Type B pancreatic cell (in vitro differentiated cells): ENCODE data around the gene SLC9A8. TPM values are rescaled to one million over a fixed set of nuclear protein-coding genes. Genes with fewer than 3 reads are reported as not detected.

Experiments
- DNase-seq: peaks from one replicate; pipeline ENCODE4 v3.0.0; 2021; ENCODE audit warnings: mixed read lengths; ENCODE audit not compliant: unreplicated experiment; ENCODE audit errors: extremely low spot score
- H3K27ac Mint-ChIP-seq: 2 replicates; pipeline ENCODE4 v1.8.0; 2021; ENCODE audit warnings: mild to moderate bottlenecking, mixed read lengths
- H3K27me3 Mint-ChIP-seq: 2 replicates; pipeline ENCODE4 v1.8.0; 2021; ENCODE audit warnings: mixed read lengths
- H3K36me3 Mint-ChIP-seq: 2 replicates; pipeline ENCODE4 v1.8.0; 2021; ENCODE audit warnings: mixed read lengths
- H3K4me1 Mint-ChIP-seq: one replicate; pipeline ENCODE4 v1.8.0; 2021; ENCODE audit warnings: mixed read lengths; ENCODE audit not compliant: unreplicated experiment
- H3K4me3 Mint-ChIP-seq: 2 replicates; pipeline ENCODE4 v1.8.0; 2021; ENCODE audit warnings: mild to moderate bottlenecking, mixed read lengths
- H3K9me3 Mint-ChIP-seq: 2 replicates; pipeline ENCODE4 v1.8.0; 2021; ENCODE audit warnings: mixed read lengths
- total RNA-seq: library from RNA; stranded (reverse); gene quantifications from 2 replicates; pipeline ENCODE4 v1.2.1, GENCODE V29; 2021; ENCODE audit warnings: low replicate concordance
- TF ChIP-seq, protein P1 (sequence below): fragments of 200-600 bp; sonication (generic); conservative IDR thresholded peaks from 2 replicates; pipeline ENCODE4 v1.5.0; 2021; ENCODE audit warnings: antibody characterized with exemption, mild to moderate bottlenecking

Gene SLC9A8
- total RNA-seq, 1 donor from 2014 or later: 8.6 TPM

DNA sequence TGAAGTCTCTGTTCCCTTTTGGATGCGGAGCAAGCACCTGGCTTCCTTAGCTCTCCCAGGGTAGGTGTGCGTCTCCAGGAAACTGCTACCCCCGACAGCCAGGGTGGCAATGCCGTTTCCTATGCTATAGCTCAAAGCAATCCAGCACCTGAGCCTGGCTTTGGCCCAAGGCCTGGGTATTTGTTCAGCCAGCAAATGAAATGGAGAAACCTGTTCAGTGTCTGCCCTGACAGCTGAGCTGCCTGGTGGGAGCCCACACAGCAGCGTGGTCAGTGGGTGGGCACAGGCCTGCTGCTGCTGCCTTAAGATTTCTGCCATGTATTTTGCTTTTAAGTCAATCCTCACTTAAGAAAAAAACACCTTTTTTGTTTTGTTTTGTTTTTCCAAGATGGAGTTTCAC is 89.0 kb downstream of the SLC9A8 start:
- TF ChIP-seq, protein P1, sequence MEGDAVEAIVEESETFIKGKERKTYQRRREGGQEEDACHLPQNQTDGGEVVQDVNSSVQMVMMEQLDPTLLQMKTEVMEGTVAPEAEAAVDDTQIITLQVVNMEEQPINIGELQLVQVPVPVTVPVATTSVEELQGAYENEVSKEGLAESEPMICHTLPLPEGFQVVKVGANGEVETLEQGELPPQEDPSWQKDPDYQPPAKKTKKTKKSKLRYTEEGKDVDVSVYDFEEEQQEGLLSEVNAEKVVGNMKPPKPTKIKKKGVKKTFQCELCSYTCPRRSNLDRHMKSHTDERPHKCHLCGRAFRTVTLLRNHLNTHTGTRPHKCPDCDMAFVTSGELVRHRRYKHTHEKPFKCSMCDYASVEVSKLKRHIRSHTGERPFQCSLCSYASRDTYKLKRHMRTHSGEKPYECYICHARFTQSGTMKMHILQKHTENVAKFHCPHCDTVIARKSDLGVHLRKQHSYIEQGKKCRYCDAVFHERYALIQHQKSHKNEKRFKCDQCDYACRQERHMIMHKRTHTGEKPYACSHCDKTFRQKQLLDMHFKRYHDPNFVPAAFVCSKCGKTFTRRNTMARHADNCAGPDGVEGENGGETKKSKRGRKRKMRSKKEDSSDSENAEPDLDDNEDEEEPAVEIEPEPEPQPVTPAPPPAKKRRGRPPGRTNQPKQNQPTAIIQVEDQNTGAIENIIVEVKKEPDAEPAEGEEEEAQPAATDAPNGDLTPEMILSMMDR: no peak
- Mint-ChIP-seq H3K27me3 (no peaks in the 10 kb centered on the region), H3K4me1 (peaks cover 9% of the 10 kb centered on the region), H3K27ac (no peak overlapping the region), H3K9me3 (no peaks in the 10 kb centered on the region), H3K36me3 (peaks cover 12% of the 10 kb centered on the region), H3K4me3 (no peak overlapping the region)
- no peak for DNase-seq

DNA sequence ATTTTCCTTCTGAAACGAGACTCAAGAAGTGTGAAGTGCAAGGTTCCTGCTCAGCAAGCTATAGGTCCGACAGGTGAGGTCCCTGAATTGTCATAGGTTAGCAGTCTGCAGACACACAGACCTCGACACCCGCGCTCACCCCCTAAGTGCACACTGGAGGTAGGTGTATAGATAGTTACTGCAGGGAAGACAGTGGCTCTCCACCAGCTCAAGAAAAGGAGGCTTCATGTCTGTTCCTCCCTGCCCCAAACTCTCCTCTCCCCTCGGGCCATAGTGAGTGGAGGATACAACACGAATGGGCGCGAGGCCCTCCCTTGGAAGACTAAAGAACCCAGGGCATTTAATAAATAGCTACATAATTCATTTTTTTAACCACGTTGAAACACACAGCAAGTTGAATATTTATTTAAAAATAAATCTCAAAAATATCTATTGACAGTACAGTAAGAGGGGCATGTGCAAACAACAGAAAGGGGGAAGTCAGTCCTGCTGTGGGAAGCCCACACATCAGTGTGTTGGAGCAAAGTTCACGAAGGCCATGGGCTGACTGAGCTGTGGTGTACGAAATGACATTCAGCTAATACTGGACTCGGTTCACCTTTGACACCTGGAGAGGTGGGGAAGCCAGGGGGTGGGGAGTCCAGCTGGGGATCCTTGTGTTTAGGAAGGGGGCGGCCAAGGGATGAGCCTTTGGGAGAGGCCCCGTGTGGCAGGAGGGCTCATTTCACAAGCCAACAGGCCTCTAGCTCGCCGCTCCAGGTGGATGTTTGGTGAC is 92.0 kb downstream of the SLC9A8 start:
- no peak for DNase-seq
- H3K27ac Mint-ChIP-seq: no peak overlapping the region
- no peak overlapping the region for H3K4me3 Mint-ChIP-seq
- peaks cover 16% of the 10 kb centered on the region for H3K36me3 Mint-ChIP-seq
- no peaks in the 10 kb centered on the region for H3K27me3 Mint-ChIP-seq
- H3K4me1 Mint-ChIP-seq: peaks cover 8% of the 10 kb centered on the region
- TF ChIP-seq, protein P1: no peak
- no peaks in the 10 kb centered on the region for H3K9me3 Mint-ChIP-seq

DNA sequence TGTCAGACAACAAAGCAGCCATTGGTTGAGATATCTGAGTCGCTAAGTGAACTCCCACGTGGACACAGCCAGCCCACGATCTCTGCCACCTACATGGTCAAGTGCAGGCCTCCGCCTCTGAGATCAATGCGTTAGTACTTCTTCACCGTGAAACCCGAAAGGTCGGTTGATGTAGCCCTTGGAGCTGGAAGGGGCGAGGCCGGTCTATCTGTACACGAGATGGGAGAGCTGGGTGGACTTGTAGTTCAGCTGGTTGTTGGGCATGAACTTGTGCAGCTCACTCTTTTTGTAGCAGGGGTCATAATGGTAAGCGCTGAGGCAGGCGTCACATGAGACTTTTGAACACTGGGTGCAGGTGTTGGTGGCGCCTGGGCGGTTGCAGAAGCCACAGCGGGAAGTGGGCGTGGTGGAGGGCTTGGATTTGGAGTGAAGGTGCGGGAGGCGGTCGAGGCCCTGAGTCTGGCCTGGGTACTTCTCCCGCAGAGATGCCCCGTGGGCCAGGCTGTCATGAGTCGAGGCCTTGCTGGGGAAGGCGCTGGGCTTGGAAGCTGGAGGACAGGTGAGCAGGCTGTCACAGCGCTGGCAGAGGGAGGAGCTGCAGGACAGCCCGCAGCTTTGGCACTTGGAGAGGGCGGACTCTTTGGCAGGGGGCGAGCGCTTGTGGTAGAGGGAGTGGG is 92.9 kb downstream of the SLC9A8 start:
- H3K36me3 Mint-ChIP-seq: peaks cover 16% of the 10 kb centered on the region
- no peak for DNase-seq
- no peaks in the 10 kb centered on the region for H3K9me3 Mint-ChIP-seq
- no peak overlapping the region for H3K4me3 Mint-ChIP-seq
- H3K27ac Mint-ChIP-seq: no peak overlapping the region
- TF ChIP-seq, protein P1: no peak
- H3K4me1 Mint-ChIP-seq: peaks cover 12% of the 10 kb centered on the region
- no peaks in the 10 kb centered on the region for H3K27me3 Mint-ChIP-seq

DNA sequence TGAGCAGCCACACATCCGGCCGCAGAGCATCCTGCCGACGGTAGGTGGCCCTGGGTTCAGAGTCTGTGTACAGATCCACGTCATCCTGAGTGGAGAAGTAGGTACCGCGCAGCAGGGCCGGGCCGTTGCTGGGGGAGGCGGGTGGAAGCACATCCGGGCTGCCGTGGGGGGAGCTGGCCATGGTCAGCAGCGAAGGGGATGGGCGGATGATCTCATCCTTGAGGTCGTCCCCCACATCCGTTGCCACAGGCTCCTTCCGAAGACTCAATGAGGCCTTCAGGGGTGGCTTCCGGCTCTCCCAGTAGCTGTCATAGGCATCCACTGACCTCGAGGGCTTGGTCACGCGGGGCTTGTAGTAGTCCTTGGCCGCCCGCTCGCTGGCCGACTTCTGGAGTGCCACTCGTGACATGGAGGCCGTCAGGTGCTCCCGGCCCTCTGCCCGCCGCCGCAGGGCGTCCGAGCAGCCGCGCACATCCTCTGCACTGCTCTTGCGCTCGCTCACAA is 93.5 kb downstream of the SLC9A8 start:
- H3K4me3 Mint-ChIP-seq: no peak overlapping the region
- H3K27ac Mint-ChIP-seq: no peak overlapping the region
- H3K36me3 Mint-ChIP-seq: peaks cover 16% of the 10 kb centered on the region
- TF ChIP-seq, protein P1: no peak
- H3K4me1 Mint-ChIP-seq: peaks cover 14% of the 10 kb centered on the region
- H3K9me3 Mint-ChIP-seq: no peaks in the 10 kb centered on the region
- no peak for DNase-seq
- no peaks in the 10 kb centered on the region for H3K27me3 Mint-ChIP-seq

DNA sequence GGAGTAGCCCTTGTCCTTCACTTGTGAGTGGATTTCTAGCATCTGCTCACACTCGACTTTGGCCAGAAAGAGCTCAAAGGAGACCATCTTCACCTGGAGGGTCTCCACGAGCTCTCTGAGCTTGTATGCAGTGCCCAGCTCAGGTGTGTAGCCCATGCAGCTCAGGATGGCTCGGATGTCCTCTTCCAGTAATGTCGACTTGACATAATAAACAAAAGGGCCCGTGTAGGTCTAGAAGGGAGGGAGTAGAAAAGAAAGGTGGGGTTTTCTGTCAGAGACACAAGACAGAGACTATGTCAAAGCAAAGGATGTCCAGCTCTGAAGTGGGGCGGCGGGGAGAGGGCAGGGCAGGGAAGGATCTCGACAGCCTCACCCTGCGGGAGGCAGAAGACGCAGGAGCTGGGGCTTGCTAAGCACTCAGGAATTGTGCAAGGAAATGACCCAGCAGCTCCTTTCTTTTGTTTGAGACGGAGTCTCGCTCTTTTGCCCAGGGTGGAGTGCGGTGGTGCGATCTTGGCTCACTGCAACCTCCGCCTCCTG is 94.1 kb downstream of the SLC9A8 start:
- Mint-ChIP-seq H3K36me3 (peaks cover 16% of the 10 kb centered on the region), H3K4me1 (peaks cover 14% of the 10 kb centered on the region), H3K4me3 (no peak overlapping the region), H3K27ac (no peak overlapping the region), H3K9me3 (no peaks in the 10 kb centered on the region), H3K27me3 (no peaks in the 10 kb centered on the region)
- DNase-seq: no peak
- TF ChIP-seq, protein P1: no peak
